Measurements from ENCODE around the gene ANKRD29.
"Not testable (repeated sequence)": the region's sequence is repeated elsewhere in the genome, so short reads cannot be mapped to it uniquely, and the experiment has no call there.

ANKRD29 gene

GRCh38 chr18:23578891-23579653 lies 83.6 kb downstream of the ANKRD29 start:
- DNase-seq = no peak

DNA sequence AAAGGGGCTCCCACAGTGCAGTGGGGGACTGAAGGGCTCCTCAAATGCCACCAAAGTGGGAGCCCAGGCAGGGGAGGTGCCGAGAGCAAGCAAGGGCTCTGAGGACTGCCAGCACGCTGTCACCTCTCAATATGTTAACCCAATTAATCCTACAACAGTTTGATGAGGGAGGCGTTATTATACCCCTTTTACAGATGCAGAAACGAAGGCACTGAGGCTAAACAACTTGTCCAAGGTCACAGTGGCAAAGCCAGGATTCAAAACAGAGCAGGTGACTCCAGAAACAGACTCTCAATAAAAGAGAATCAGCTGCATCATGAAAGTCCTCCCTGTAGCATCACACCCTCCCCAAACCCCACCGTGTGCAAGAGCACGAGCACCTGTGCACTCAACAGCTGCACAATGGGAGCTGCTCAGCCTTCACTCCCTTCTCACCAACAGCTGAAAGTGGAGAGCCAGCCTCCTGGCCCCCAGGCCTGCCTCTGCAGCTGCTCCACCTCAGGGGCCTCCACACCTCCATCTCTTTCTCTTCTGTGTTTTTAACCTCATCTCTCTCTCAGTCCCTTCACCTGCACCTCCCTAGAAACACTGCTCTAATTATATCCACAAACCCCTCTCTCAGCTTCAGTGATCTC lies 84.5 kb downstream of the ANKRD29 start:
- DNase-seq = no peak

DNA sequence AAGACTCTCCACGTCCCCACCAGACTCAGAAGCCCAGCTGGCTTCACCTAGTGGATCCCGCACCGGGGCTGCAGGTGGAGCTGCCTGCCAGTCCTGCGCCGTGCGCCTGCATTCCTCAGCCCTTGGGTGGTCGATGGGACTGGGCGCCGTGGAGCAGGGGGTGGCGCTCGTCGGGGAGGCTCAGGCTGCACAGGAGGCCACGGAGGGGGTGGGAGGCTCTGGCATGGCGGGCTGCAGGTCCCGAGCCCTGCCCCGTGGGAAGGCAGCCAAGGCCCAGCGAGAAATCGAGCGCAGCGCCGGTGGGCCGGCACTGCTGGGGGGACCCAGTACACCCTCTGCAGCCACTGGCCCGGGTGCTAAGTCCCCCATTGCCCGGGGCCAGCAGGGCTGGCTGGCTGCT lies 85.2 kb downstream of the ANKRD29 start:
- DNase-seq = not testable (repeated sequence)

DNA sequence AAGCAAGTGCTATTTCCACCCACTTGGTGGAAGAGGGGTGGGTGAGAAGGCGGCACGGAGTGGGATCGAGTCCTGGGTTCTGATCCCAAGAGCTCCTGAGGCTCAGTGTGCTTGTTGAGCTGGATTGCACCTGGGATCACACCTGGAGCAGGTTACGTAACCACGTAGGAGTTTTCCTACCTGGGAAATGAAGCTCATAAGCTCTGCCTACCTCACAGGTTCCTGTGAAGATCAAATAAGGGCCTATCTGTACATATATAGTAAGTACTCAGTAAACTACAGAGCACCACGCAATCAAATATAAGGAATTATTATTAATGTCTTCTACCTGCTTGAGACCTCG lies 87.4 kb downstream of the ANKRD29 start:
- DNase-seq = no peak

GRCh38 chr18:23574611-23575308 lies 88.0 kb downstream of the ANKRD29 start:
- DNase-seq = no peak

- no peak for DNase-seq
Observed at GRCh38 chr18:23573626-23574431, 88.9 kb downstream of the ANKRD29 start.

- no peak for DNase-seq
Observed at GRCh38 chr18:23573020-23573419, 89.7 kb downstream of the ANKRD29 start.

- DNase-seq = no peak
Observed at GRCh38 chr18:23572570-23572969, 90.1 kb downstream of the ANKRD29 start.

- no peak for DNase-seq
Observed at GRCh38 chr18:23572012-23572411, 90.7 kb downstream of the ANKRD29 start.

DNA sequence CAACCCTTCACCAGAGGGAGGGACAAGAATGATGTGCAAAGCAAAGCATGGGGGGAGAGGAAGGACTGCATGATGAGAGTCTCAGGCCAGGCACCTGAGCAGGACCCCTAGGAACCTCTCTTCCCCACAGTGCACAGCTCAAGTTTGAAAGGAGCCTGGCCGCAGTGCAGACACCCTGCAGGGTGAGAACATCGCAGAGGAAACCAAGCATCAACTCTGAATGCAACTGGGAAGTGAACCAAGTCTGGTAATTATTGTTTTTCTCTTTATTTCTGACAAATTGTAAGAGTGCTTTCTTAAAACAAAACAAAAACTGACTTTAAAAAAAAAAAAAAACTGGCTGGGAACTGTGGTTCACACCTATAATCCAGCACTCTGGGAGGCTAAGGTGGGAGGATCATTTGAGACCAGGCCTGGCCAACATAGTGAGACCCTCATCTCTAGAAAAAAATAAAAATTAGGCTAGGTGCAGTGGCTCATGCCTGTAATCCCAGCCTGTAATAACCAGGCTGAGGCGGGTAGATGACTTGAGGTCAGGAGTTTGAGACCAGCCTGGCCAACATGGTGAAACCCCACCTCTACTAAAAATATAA lies 91.7 kb downstream of the ANKRD29 start:
- DNase-seq = no peak

GRCh38 chr18:23569299-23570063 lies 93.2 kb downstream of the ANKRD29 start:
- no peak for DNase-seq

DNA sequence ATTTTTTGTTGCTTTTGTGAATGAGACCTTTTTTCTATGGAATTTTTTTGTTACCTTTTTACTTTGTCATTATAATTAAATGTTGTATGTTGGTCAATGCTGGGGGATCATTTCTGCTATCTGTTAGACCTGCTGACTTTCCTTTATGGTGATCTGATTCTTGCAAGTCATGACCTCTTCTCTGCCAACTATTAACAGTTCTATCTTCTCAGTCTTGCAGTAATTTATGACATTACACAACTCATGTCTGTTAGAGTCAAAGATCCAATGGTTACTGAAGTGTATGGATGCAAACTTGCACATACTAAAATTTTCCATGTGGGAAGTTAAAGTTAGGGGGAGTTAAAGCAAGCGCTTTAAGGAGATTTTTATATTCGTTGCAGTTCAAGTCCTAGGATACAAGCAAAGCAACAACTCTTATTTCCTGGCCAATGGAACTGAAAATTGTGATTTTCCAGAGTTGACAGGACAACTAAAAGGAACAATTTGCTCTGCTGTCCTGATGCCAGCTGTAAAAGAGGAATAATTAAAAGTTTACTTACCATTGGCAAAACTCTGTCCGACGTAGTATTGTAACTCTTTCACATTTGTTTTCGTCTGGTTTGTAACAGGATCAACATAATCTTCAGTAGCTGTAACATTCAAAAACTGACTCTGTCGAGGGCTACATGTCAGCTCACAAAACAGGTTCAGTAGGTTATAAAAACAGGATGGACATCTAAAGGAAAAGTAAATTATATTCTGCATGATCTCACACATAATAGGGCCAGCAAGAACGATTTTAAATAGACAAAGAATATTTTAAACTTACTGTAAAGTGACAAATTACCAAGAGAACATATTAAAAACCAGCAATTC lies 94.2 kb downstream of the ANKRD29 start:
- no peak for DNase-seq

GRCh38 chr18:23567671-23568070 lies 95.0 kb downstream of the ANKRD29 start:
- DNase-seq = no peak

DNA sequence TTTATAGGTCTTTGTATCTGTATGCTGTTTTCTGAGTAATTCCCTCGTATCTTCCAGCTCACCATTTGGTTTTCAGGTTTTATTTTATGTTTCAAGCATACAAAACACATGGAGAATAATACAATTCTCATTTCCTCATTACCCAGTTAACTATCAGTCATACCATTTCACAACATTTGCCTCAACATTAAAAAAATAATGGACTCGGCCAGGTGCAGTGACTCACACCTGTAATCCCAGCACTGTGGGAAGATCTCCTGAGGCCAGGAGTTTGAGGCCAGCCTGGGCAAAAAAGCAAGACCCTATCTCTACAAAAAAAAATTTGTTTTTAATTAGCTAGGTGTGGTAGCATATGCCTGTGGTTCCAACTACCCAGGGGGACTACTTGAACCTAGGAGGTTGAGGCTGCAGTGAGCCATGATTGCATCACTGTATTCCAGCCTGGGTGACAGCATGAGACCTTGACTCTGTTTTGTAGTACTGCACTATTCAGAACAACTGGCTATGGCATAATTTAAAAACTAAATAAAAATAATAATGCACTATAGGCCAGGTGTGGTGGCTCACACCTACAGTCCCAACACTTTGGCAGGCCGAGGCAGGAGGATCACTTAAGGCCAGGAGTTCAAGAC lies 96.7 kb downstream of the ANKRD29 start:
- DNase-seq = no peak

- no peak for DNase-seq
Observed at GRCh38 chr18:23563377-23564043, 99.2 kb downstream of the ANKRD29 start.

GRCh38 chr18:23560186-23560585 lies 102.5 kb downstream of the ANKRD29 start:
- DNase-seq = no peak

- not testable (repeated sequence) for DNase-seq
Observed at GRCh38 chr18:23557511-23557910, 105.2 kb downstream of the ANKRD29 start.

GRCh38 chr18:23556145-23556780 lies 106.4 kb downstream of the ANKRD29 start:
- no peak for DNase-seq

GRCh38 chr18:23553887-23554286 lies 108.8 kb downstream of the ANKRD29 start:
- DNase-seq = no peak

All from hematopoietic multipotent progenitor cell treated with erythropoietin and hydrocortisone succinate and interleukin-3 and kit ligand, for 8 days (in vitro differentiated cells).